Activated naive CD8-positive, alpha-beta T cell (primary cell): Measurements from ENCODE around the gene DMRTC1.
"Not testable (repeated sequence)": the region's sequence is repeated elsewhere in the genome, so short reads cannot be mapped to it uniquely, and the experiment has no call there.

ENCODE experiments used
- H3K27ac Mint-ChIP-seq: one replicate; pipeline ENCODE4 v1.8.0; 2021; ENCODE audit warnings: mixed read lengths
- H3K27me3 Mint-ChIP-seq: one replicate; pipeline ENCODE4 v1.8.0; 2021; ENCODE audit warnings: mixed read lengths
- H3K36me3 Mint-ChIP-seq: one replicate; pipeline ENCODE4 v1.8.0; 2021; ENCODE audit warnings: mixed read lengths
- H3K4me1 Mint-ChIP-seq: one replicate; pipeline ENCODE4 v1.8.0; 2021; ENCODE audit warnings: low read depth, mixed read lengths
- H3K4me3 Mint-ChIP-seq: one replicate; pipeline ENCODE4 v1.8.0; 2021; ENCODE audit warnings: mild to moderate bottlenecking, mixed read lengths
- H3K9me3 Mint-ChIP-seq: one replicate; pipeline ENCODE4 v1.8.0; 2021; ENCODE audit warnings: low read depth, mixed read lengths

DMRTC1 gene

DNA sequence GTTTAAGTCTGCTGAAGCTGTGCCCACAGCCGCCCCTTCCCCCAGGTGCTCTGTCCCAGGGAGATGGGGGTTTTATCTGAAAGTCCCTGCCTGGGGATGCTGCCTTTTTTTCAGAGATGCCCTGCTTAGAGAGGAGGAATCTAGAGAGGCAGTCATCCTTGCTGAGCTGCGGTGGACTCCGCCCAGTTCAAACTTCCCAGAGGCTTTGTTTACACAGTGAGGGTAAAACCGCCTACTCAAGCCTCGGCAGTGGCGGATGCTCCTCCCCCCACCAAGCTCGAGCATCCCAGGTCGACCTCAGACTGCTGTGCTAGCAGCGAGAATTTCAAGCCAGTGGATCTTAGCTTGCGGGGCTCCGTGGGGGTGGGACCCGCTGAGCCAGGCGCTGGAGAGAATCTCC lies 112.9 kb downstream of the DMRTC1 start:
- H3K9me3 Mint-ChIP-seq, H3K4me1 Mint-ChIP-seq, H3K4me3 Mint-ChIP-seq, H3K27ac Mint-ChIP-seq, H3K36me3 Mint-ChIP-seq, H3K27me3 Mint-ChIP-seq: not testable (repeated sequence)
